Measurements from ENCODE around the gene ZFY.
A peak's percentile ranks its signal among the peaks of the same experiment; 100 is the strongest.

DNA sequence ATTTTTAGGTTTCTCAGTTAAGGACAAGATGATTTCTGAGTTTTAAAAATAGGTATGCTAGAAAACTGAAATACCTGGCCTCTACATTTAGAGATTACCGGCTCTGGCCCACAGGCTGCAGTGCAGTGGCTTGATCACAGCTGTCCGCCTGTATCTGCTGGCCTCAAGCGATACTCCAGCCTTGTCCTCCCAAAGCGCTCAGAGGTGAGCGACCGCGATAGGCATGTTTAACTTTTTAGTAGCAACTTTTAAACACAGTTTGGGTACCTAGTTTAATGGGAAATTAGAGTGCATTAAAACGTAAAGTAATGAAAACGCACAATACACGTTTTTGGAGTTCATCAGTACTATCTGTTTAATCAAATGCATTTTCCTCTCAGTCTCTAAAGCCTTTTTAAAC is 1.1 kb upstream of the ZFY start:
- TF ChIP-seq CTCF (IDR thresholded peaks at IDR 0.05) (peak in 1 of 4 experiments; percentile 3), POLR2A (IDR thresholded peaks at IDR 0.05) (no peak), EP300 (IDR thresholded peaks at IDR 0.05) (no peak)
